ENCODE results near the gene MYBPC3.

The MYBPC3 gene

DNA sequence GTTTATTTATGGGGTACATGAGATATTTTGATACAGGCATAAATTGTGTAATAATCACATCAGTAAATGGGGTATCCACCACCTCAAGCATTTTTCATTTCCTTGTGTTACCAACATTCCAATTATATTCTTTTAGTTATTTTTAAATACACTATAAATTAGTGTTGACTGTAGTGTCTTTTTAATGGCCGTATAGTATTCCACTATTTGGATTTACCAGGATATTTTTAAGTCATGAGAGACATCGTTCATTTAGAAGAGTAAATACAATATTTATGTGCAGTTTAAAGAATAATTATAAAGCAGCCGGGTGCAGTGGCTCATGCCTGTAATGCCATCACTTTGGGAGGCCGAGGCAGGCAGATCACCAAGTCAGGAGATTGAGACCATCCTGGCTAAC lies 32.0 kb upstream of the MYBPC3 start:
- TF ChIP-seq YY1 (IDR thresholded peaks at IDR 0.05; ENCODE audit: low read depth) (no peak), RAD21 (IDR thresholded peaks at IDR 0.05; ENCODE audit: low read depth) (no peak), FOXM1 (IDR thresholded peaks at IDR 0.05; ENCODE audit: borderline replicate concordance, low read depth) (no peak), CEBPB (IDR thresholded peaks at IDR 0.05) (no peak), TCF12 (IDR thresholded peaks at IDR 0.05; ENCODE audit: low read depth) (no peak), EGR1 (IDR thresholded peaks at IDR 0.05) (no peak)

DNA sequence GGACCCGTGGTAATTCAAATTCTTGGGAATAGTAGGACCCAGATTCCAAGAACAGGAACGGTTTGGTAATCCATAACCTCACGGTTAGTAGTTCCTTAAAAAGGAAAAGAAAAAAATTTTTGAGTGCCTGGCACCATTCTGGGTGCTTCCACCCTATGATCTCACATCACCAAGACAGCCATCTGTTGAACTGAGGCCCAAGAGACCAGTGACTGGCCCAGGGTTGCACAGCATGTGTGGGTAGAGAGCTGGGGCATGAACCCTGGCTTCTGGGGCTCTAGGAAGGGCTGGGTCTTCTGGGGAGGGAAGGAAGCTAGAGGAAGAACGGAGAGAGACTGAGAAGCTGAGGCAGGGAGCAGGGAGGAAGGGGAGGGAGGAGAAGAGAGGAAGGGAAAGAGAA lies 30.6 kb upstream of the MYBPC3 start:
- TF ChIP-seq CEBPB (IDR thresholded peaks at IDR 0.05), result no peak
- no peak for TF ChIP-seq YY1 (IDR thresholded peaks at IDR 0.05; ENCODE audit: low read depth)

DNA sequence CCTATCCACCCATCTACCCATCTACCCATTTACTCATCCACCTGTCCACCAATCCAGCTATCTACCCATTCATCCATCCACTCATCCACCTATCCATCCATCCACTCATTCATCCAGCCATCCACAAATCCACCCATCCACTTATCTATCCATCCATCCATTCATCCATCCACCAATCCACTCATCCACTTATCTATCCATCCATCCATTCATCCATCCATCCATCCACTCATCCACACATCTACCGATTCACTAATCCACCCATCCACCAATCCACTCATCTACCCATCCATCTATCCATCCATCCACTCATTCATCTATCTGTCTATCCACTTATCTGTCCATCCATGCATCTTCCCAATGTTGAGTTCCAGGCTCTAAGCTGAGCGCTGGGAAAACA lies 27.6 kb upstream of the MYBPC3 start:
- TF ChIP-seq RAD21 (IDR thresholded peaks at IDR 0.05; ENCODE audit: low read depth) (no peak), ZBTB7A (IDR thresholded peaks at IDR 0.05; ENCODE audit: low read depth) (no peak)

DNA sequence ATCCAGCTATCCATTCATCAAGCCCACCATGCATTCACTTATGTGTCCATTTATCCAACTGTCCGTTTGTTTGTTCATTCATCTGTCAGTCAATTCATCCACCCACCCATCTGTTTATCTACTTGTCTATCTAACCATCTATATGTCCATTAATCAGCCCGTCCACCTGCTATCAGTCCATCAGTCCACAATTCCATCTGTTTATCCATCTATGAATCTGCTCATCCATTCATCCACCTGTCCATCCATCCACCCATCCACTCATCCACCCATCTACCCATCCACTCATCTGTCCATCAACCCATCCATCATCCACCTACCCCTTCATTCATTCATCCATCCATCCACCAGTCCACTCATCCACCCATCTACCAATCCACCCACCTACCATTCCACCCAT lies 26.8 kb upstream of the MYBPC3 start:
- TF ChIP-seq, protein P1, sequence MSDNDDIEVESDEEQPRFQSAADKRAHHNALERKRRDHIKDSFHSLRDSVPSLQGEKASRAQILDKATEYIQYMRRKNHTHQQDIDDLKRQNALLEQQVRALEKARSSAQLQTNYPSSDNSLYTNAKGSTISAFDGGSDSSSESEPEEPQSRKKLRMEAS (IDR thresholded peaks at IDR 0.05), result no peak
- TF ChIP-seq FOXM1 (IDR thresholded peaks at IDR 0.05; ENCODE audit: borderline replicate concordance, low read depth), result no peak
- no peak for TF ChIP-seq EGR1 (IDR thresholded peaks at IDR 0.05)
- TF ChIP-seq NFIC (IDR thresholded peaks at IDR 0.05), result no peak

DNA sequence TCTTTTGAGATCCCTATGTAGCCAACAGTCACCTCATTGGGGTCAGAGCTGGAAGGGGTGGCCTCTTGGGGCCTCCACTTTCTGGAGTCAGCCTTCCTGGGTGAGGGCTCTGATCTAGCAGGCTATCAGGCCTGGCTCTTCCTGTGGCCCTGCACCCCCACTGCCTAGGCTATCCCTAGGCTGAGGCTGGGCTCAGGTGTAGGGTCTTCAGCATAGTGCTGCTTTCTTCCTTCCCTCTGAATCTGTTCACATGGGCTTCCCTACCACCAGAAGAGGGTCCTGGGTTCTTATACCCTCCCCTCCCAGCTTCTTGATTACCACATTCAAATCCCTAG lies 26.3 kb upstream of the MYBPC3 start:
- TF ChIP-seq TCF12 (IDR thresholded peaks at IDR 0.05; ENCODE audit: low read depth) (no peak), CREB1 (IDR thresholded peaks at IDR 0.05; ENCODE audit: low read depth) (no peak), NFIC (IDR thresholded peaks at IDR 0.05) (no peak), CEBPB (IDR thresholded peaks at IDR 0.05) (no peak), ZBTB7A (IDR thresholded peaks at IDR 0.05; ENCODE audit: low read depth) (no peak)
- TF ChIP-seq, protein P2, sequence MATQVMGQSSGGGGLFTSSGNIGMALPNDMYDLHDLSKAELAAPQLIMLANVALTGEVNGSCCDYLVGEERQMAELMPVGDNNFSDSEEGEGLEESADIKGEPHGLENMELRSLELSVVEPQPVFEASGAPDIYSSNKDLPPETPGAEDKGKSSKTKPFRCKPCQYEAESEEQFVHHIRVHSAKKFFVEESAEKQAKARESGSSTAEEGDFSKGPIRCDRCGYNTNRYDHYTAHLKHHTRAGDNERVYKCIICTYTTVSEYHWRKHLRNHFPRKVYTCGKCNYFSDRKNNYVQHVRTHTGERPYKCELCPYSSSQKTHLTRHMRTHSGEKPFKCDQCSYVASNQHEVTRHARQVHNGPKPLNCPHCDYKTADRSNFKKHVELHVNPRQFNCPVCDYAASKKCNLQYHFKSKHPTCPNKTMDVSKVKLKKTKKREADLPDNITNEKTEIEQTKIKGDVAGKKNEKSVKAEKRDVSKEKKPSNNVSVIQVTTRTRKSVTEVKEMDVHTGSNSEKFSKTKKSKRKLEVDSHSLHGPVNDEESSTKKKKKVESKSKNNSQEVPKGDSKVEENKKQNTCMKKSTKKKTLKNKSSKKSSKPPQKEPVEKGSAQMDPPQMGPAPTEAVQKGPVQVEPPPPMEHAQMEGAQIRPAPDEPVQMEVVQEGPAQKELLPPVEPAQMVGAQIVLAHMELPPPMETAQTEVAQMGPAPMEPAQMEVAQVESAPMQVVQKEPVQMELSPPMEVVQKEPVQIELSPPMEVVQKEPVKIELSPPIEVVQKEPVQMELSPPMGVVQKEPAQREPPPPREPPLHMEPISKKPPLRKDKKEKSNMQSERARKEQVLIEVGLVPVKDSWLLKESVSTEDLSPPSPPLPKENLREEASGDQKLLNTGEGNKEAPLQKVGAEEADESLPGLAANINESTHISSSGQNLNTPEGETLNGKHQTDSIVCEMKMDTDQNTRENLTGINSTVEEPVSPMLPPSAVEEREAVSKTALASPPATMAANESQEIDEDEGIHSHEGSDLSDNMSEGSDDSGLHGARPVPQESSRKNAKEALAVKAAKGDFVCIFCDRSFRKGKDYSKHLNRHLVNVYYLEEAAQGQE (IDR thresholded peaks at IDR 0.05; ENCODE audit: low read depth), result no peak

DNA sequence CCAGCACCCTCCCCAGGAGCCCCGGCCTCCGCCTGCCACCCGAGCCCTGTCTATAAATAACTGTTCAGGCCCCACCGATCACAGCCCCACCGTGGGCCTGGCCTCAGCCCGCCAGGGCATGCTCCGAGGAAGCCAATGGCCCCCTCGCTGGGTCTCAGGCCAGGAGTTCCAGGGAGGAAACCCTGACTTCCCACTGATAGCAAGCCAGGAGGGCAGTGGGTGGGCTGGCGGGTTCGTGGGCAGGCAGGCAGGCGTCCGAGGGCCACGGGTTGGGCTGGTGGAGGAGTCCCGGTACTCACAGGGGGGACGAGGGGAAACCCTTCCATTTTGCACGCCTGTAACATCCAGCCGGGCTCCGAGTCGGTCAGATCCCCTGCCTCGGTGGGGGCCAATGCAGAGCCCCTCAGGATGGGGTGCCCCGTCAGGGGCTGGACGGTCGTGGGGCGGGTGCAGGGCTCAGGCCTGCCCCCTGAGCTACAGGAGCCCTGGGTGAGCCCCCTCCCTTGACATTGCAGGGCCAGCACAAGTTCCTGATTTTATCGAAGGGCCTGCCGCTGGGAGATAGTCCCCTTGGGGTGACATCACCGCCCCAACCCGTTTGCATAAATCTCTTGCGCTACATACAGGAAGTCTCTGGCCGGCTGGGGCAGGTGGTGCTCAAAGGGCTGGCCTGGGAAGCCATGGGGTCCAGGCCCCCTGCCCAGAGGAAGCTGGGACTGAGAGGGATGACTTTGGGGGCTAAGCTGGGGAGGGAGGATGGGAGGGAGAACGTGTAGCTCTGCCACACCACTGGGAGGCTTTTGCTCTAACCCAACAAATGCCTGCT lies 25.7 kb upstream of the MYBPC3 start, which contains the start of gene SPI1:
TSS of gene SPI1 (minus strand) at position 538 of the 826 bp plus-strand sequence. CDS start at position 344, 194 bp downstream.
- TF ChIP-seq RAD21 (IDR thresholded peaks at IDR 0.05; ENCODE audit: low read depth) (no peak), TAF1 (IDR thresholded peaks at IDR 0.05; ENCODE audit: low read depth) (no peak), CEBPB (IDR thresholded peaks at IDR 0.05) (no peak), ZBTB7A (IDR thresholded peaks at IDR 0.05; ENCODE audit: low read depth) (no peak), TCF12 (IDR thresholded peaks at IDR 0.05; ENCODE audit: low read depth) (no peak), FOXM1 (IDR thresholded peaks at IDR 0.05; ENCODE audit: borderline replicate concordance, low read depth) (no peak), NFIC (IDR thresholded peaks at IDR 0.05) (no peak), CREB1 (IDR thresholded peaks at IDR 0.05; ENCODE audit: low read depth) (no peak), EGR1 (IDR thresholded peaks at IDR 0.05) (no peak), YY1 (IDR thresholded peaks at IDR 0.05; ENCODE audit: low read depth) (no peak), TEAD4 (IDR thresholded peaks at IDR 0.05) (no peak), EP300 (IDR thresholded peaks at IDR 0.05; ENCODE audit: borderline replicate concordance) (no peak)
- TF ChIP-seq, protein P3, sequence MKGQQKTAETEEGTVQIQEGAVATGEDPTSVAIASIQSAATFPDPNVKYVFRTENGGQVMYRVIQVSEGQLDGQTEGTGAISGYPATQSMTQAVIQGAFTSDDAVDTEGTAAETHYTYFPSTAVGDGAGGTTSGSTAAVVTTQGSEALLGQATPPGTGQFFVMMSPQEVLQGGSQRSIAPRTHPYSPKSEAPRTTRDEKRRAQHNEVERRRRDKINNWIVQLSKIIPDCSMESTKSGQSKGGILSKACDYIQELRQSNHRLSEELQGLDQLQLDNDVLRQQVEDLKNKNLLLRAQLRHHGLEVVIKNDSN (IDR thresholded peaks at IDR 0.05), result no peak
- TF ChIP-seq, protein P2 (IDR thresholded peaks at IDR 0.05; ENCODE audit: low read depth), result no peak
- TF ChIP-seq, protein P1 (IDR thresholded peaks at IDR 0.05), result no peak

DNA sequence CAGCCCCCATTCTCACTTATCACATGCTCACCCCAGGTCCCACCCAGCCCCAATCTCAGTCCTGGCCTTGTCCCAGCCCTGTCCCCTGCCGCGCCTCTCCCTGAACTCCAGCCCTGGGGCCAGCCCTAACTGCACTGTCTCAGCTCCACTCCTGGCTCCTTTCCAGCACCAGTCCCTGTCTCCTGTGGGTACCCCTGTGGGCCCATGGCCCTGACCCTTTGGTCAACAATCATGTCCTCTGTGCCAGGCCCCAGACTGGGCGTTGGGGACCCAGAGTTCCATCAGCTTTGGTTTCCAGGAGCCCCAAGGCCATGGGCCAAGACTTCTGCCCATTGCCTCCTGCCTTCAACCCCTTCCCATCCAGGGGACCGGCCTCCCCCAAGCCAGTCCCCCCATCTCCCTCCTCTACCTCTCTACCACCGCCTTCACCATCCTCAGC lies 25.1 kb upstream of the MYBPC3 start:
- no peak for TF ChIP-seq TCF12 (IDR thresholded peaks at IDR 0.05; ENCODE audit: low read depth)
- TF ChIP-seq, protein P2 (IDR thresholded peaks at IDR 0.05; ENCODE audit: low read depth), result no peak
- TF ChIP-seq TAF1 (IDR thresholded peaks at IDR 0.05; ENCODE audit: low read depth), result no peak
- TF ChIP-seq, protein P1 (IDR thresholded peaks at IDR 0.05), result no peak
- no peak for TF ChIP-seq CEBPB (IDR thresholded peaks at IDR 0.05)
- no peak for TF ChIP-seq YY1 (IDR thresholded peaks at IDR 0.05; ENCODE audit: low read depth)
- no peak for TF ChIP-seq NFIC (IDR thresholded peaks at IDR 0.05)
- no peak for TF ChIP-seq TEAD4 (IDR thresholded peaks at IDR 0.05)
